Bronchial epithelial cell (primary cell): ENCODE data around the gene TRIM37. TPM values are rescaled to one million over a fixed set of nuclear protein-coding genes. Genes with fewer than 3 reads are reported as not detected.

ENCODE experiments used
- DNase-seq: peaks from one replicate; pipeline ENCODE4 v3.0.0-alpha.2; 2010; ENCODE audit warnings: low read depth
- FAIRE-seq: peaks from 2 replicates; lab custom pipeline; 2011; peaks lifted over from hg19 to GRCh38; lab: Jason Lieb, UNC
- H3K27me3 ChIP-seq: 2 replicates; pipeline ENCODE4 v1.5.1; 2011; ENCODE audit warnings: low read length; ENCODE audit not compliant: control insufficient read depth, insufficient read depth
- H3K36me3 ChIP-seq: 2 replicates; pipeline ENCODE4 v1.5.1; 2011; ENCODE audit warnings: low read length; ENCODE audit not compliant: control insufficient read depth, insufficient read depth
- H3K4me3 ChIP-seq: 2 replicates; pipeline ENCODE4 v1.5.1; 2011; ENCODE audit warnings: mild to moderate bottlenecking, low read depth, low read length, control low read depth
- total RNA-seq: library from RNA; depleted of rRNA; stranded (reverse); fragments of >200 nt; gene quantifications from 2 replicates; pipeline ENCODE4 v1.2.1, GENCODE V29; 2014
- TF ChIP-seq, protein P1 (sequence below): IDR thresholded peaks from 2 replicates; pipeline ENCODE4 v1.5.1; 2011; ENCODE audit warnings: mild to moderate bottlenecking, moderate library complexity, low read length, control low read depth, inconsistent platforms; ENCODE audit not compliant: insufficient read depth, severe bottlenecking

TRIM37 gene
- total RNA-seq, 1 donor from 2014 or later = 29.0 TPM

DNA sequence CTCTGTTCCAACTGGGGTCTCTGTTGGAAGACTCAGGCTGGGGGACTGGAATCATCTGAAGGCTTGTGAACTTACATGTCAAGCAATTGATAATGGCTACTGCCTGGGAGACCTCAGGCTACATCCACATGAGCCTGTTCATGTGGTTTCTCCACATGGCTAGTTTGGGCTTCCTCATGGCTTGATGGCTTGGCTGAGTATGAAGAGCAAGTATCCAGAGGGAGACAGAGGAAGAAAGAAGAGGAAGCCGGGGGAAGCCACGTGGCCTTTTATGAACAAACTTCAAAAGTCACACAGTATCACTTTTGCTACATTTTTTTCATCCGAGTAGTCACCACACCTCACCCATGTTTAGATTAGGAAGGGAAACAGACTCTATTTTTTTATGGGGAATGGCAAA is 158.9 kb downstream of the TRIM37 start:
- no peak for DNase-seq
- no peak overlapping the region for H3K4me3 ChIP-seq
- FAIRE-seq = no peak

DNA sequence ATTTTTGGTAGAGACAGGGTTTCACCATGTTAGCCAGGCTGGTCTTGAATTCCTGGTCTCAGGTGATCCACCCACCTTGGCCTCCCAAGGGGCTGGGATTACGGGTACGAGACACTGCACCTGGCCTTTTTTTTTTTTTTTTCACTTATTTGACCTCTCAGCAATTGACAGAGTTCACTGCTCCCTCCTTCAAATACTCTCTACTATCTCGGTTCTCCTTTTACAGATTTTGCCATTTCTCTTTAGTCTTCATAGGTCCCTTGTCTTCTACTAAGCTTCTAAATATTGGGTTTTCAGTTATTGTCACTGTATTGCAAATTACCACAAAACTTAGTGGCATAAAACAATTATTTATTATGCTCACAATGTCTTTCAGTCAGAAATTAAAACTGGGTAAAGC is 159.3 kb downstream of the TRIM37 start:
- Histone ChIP-seq H3K27me3 (no peaks in the 10 kb centered on the region), H3K4me3 (no peak overlapping the region), H3K36me3 (no peaks in the 10 kb centered on the region)
- TF ChIP-seq, protein P1, sequence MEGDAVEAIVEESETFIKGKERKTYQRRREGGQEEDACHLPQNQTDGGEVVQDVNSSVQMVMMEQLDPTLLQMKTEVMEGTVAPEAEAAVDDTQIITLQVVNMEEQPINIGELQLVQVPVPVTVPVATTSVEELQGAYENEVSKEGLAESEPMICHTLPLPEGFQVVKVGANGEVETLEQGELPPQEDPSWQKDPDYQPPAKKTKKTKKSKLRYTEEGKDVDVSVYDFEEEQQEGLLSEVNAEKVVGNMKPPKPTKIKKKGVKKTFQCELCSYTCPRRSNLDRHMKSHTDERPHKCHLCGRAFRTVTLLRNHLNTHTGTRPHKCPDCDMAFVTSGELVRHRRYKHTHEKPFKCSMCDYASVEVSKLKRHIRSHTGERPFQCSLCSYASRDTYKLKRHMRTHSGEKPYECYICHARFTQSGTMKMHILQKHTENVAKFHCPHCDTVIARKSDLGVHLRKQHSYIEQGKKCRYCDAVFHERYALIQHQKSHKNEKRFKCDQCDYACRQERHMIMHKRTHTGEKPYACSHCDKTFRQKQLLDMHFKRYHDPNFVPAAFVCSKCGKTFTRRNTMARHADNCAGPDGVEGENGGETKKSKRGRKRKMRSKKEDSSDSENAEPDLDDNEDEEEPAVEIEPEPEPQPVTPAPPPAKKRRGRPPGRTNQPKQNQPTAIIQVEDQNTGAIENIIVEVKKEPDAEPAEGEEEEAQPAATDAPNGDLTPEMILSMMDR = no peak
- DNase-seq (no peak), FAIRE-seq (no peak)

More for the DNA sequence above, 158.9 kb downstream of the TRIM37 start:
- Histone ChIP-seq H3K36me3 (no peaks in the 10 kb centered on the region), H3K27me3 (no peaks in the 10 kb centered on the region)
- TF ChIP-seq, protein P1 = no peak

DNA sequence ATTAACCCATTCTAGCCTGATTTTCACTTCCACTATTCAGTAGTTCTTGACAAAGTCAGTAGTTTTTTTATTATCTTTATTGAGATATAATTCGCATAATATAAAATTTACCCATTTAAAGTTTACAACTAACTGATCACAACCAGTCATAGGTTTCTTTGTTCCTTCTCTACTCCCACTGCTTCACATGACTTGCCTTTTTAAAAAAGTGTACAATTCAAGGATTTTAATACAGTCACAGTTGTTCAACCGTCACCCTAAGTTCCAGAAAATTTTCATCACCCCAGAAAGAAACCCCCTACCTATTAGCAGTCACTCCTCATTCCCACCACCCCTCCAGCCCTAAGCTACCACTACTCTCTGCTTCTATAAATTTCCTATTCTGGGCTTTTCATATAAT is 162.5 kb downstream of the TRIM37 start:
- DNase-seq (no peak), FAIRE-seq (no peak)
- no peak overlapping the region for H3K4me3 ChIP-seq
- H3K27me3 ChIP-seq = no peaks in the 10 kb centered on the region
- TF ChIP-seq, protein P1 = no peak
- no peaks in the 10 kb centered on the region for H3K36me3 ChIP-seq

DNA sequence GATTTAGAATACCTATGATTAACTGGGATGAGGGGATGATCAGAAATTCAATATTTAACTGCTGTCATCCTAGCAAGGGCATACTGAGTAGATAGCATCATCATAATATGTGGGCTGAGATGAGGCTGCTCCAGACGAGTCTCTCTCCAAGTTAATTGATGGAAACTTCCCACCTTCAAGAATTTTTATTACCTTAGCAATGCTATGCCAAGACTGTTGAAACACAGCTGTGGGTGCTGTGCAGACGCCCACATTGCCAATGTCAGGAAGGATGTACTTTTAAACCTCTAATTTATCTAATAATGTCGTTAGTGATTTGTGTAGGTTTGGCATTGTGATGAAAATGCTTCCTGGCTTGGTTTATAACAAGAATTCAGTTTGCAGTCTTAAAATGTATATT is 170.4 kb downstream of the TRIM37 start:
- Histone ChIP-seq H3K4me3 (no peak overlapping the region), H3K36me3 (no peaks in the 10 kb centered on the region), H3K27me3 (no peaks in the 10 kb centered on the region)
- no peak for DNase-seq
- FAIRE-seq = no peak
- TF ChIP-seq, protein P1 = no peak

DNA sequence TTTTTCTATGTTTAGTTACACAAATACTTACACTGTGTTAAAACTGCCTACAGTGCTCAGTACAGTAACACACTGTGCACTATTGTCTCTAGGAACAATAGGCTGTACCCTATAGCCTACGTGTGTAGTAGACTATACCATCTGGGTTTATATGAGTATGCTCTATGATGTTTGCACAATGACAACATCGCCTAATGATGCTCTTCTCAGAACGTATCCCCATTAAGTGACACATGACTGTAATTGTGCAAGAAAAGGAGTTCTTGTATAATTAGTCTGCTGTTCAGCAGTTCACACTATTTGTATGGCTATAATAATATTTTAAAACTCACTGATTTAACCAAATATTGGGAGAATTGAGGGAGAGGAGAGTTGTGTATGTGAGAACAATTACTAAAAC is 173.7 kb downstream of the TRIM37 start:
- DNase-seq (peak; percentile 50), FAIRE-seq (no peak)
- no peaks in the 10 kb centered on the region for H3K27me3 ChIP-seq
- TF ChIP-seq, protein P1 = no peak
- H3K4me3 ChIP-seq = no peak overlapping the region
- no peaks in the 10 kb centered on the region for H3K36me3 ChIP-seq

Other genes starting within 250 kb of the TRIM37 start
- 22.1 and 34.2 TPM in 2 replicates for gene SKA2, start 48.3 kb upstream of the TRIM37 start, total RNA-seq
- 1.3 and 3.4 TPM in 2 replicates for gene PRR11, start 48.9 kb upstream of the TRIM37 start, total RNA-seq
- gene SMG8, start 103.2 kb upstream of the TRIM37 start, total RNA-seq = 19.5 and 19.7 TPM in 2 replicates
- gene GDPD1, start 113.6 kb upstream of the TRIM37 start, total RNA-seq = 1.6 and 2.6 TPM in 2 replicates
- 2.1 and 2.6 TPM in 2 replicates for gene YPEL2, start 224.8 kb upstream of the TRIM37 start, total RNA-seq